HEK293T (cell line): Measurements from ENCODE around the gene GXYLT2.

Source experiments
- ARNT ChIP-seq: fragments of 450-650 bp; IDR thresholded peaks from 2 replicates; pipeline ENCODE4 v1.6.1; 2017; ENCODE audit warnings: mild to moderate bottlenecking
- BHLHE40 ChIP-seq: fragments of 450-650 bp; IDR thresholded peaks from 2 replicates; pipeline ENCODE4 v1.6.1; 2016; ENCODE audit warnings: mild to moderate bottlenecking, moderate library complexity, borderline replicate concordance
- FOXA1 ChIP-seq: fragments of 450-650 bp; IDR thresholded peaks from 2 replicates; pipeline ENCODE4 v1.6.1; 2016; ENCODE audit warnings: mild to moderate bottlenecking
- FOXK2 ChIP-seq: fragments of 450-650 bp; IDR thresholded peaks from 2 replicates; pipeline ENCODE4 v1.6.1; 2016; ENCODE audit warnings: mild to moderate bottlenecking
- FOXM1 ChIP-seq: fragments of 450-650 bp; IDR thresholded peaks from 2 replicates; pipeline ENCODE4 v1.6.1; 2017; ENCODE audit warnings: mild to moderate bottlenecking, borderline replicate concordance
- HDGF ChIP-seq: fragments of 450-650 bp; IDR thresholded peaks from 2 replicates; pipeline ENCODE4 v1.6.1; 2017; ENCODE audit warnings: antibody characterized with exemption, borderline replicate concordance
- LEF1 ChIP-seq: fragments of 450-650 bp; IDR thresholded peaks from 2 replicates; pipeline ENCODE4 v1.6.1; 2017; ENCODE audit warnings: mild to moderate bottlenecking, borderline replicate concordance
- NFRKB ChIP-seq: fragments of 450-650 bp; IDR thresholded peaks from 2 replicates; pipeline ENCODE4 v1.6.1; 2016; ENCODE audit warnings: mild to moderate bottlenecking, moderate library complexity
- SP1 ChIP-seq: fragments of 450-650 bp; IDR thresholded peaks from 2 replicates; pipeline ENCODE4 v1.6.1; 2017
- SUZ12 ChIP-seq: fragments of 450-650 bp; IDR thresholded peaks from 2 replicates; pipeline ENCODE4 v1.6.1; 2016; ENCODE audit warnings: mild to moderate bottlenecking
- TARDBP ChIP-seq: fragments of 450-650 bp; IDR thresholded peaks from 2 replicates; pipeline ENCODE4 v1.6.1; 2016
- ZNF384 ChIP-seq: fragments of 450-650 bp; IDR thresholded peaks from 2 replicates; pipeline ENCODE4 v1.6.1; 2016

DNA sequence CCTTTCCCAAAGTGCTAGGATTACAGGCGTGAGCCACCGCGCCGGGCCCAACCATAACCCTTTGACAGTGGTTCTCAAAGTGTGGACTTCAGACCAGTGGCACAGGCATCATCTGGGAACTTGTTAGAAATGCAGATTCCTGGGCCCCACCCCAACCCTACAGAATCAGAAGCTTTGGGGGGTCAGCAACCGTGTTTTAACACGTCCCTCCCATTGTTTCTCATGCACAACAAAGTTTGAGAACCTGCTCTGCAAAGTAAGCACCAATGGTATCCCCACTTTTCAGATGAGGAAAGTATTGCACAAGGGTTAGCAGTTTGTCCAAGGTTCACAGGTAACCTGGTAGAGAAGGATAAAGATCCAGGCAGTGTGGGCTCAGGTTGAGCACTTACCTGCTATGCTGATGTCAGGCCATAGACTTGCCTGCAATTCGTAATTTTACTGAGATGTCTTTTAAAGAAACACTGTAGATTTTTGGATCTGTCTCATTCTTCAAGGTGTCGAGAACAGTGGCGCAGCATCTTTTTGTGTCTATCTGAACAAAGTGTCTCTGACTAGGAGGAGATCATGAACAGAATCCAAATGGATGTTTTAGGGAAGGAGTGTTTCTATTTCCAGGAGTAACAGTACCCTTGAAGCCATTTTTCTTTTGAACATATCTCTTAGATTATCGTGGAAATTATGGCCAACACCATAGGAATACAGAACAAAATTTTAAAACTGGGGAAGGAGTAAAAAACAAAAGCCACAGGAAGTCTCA, 2.5 kb downstream of the GXYLT2 start:
- no peak for TF ChIP-seq FOXM1
- no peak for TF ChIP-seq SP1
- no peak for TF ChIP-seq LEF1
- no peak for TF ChIP-seq ARNT
- TF ChIP-seq TARDBP, result no peak
- no peak for TF ChIP-seq FOXK2
- no peak for TF ChIP-seq HDGF
- no peak for TF ChIP-seq ZNF384
- no peak for TF ChIP-seq NFRKB
- TF ChIP-seq SUZ12, result no peak
- TF ChIP-seq BHLHE40, result no peak
- TF ChIP-seq FOXA1, result no peak
